ELR (cell line): Measurements from ENCODE around the gene FOXN3.
"Not testable (repeated sequence)": the region's sequence is repeated elsewhere in the genome, so short reads cannot be mapped to it uniquely, and the experiment has no call there.

Experiments used
- DNase-seq: peaks from one replicate; pipeline ENCODE4 v3.0.0-alpha.2; 2015; ENCODE audit warnings: low read depth

FOXN3 gene

GRCh38 chr14:89164168-89165073 lies 252.6 kb downstream of the FOXN3 start:
- DNase-seq: no peak

GRCh38 chr14:89163031-89163636 lies 253.9 kb downstream of the FOXN3 start:
- no peak for DNase-seq

- no peak for DNase-seq
These were observed 254.4 kb downstream of the FOXN3 start for GRCh38 chr14:89162586-89162985.

- DNase-seq: no peak
These were observed 256.6 kb downstream of the FOXN3 start for GRCh38 chr14:89160437-89160836.

- no peak for DNase-seq
These were observed 258.3 kb downstream of the FOXN3 start for GRCh38 chr14:89158701-89159100.

DNA sequence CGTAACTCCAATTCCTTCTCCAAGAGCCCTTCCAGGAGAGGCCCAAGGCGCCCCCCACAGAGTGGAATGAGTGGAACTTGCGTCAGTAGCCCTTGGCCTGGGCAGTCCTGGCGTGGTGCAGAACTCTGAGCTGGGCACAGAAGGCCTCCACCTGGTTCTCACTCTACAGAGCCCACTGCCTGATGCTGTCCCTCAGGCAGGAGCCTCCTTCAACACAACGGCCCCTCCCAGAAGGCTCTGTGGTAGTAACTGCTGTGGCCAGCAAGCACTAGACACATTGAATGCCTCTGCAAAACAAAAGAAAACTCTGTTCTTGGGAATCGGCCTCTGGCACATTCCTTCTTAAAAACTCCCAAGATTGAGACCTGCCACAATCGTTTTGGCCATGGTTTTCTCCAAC lies 258.9 kb downstream of the FOXN3 start:
- not testable (repeated sequence) for DNase-seq

DNA sequence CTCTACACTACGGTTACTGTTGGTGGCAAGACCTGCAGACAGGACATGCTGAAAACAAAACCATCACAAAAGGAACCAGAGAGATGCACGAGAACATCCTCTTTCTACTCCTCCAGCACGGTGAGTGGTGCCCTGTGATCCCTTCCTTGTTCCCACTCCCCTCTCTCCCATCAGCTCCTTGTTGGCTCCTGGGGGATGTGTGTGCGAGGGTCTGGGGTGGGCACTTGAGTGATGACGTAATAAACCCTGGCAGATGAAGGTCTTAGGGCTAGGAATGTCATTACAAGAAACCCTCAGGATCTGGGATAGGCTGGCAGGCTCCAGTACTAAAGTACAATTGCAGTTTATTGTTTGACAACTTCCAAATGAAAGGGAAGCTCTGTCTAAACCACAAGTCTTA lies 261.5 kb downstream of the FOXN3 start:
- no peak for DNase-seq

DNA sequence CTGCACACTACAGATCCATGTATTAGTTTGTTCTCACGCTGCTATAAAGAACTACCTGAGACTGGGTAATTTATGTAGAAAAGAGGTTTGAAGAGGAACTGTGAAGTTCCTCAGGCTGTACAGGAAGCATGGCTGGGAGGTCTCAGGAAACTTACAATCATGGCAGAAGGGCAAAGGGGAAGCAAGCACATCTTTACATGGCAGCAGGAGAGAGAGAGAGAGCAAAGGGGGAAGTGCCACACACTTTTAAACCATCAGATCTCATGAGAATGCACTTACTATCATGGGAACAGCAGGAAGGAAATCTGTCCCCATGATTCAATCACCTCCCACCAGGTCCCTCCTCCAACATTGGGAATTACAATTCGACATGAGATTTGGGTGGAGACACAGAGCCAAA lies 265.3 kb downstream of the FOXN3 start:
- DNase-seq: not testable (repeated sequence)

DNA sequence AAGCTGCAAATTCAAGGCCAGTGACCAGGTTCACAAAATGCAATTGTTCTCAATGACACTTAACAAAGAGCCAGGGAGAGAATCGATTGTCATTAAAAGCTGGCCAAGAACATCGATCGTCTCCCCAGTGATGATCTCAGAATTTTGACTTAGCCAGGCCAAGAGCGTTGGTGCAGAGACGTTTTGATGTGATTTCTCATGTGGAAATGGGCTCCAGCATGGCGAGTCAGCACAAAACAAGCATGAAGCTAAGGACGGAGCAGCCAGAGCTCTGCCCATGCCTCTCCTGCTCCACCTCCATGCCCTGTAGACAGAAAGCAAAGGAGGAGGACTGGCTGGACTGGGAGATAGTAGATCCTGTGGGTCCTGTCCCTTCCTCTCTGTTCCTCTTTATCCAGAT lies 270.8 kb downstream of the FOXN3 start:
- no peak for DNase-seq

DNA sequence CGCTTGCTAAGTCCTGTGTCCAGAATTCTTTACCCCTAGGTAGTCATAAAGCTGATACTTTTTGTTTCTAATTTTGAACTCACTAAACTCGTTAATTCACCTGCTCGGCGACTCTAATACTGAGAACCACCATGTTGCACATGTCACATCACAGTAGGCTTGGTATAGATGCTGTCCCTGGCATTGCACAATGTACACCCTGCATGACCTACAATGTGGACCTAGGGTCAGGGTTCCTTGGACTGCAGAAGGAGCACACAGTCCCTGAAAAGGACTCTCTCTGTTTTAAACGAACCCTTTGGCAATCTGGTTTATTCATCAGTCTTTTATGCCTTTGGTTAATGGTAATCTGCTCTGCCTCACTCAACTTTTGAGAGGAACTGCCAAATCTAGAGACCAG lies 272.4 kb downstream of the FOXN3 start:
- no peak for DNase-seq

- DNase-seq: no peak
These were observed 273.0 kb downstream of the FOXN3 start for GRCh38 chr14:89144066-89144465.

- no peak for DNase-seq
These were observed 273.4 kb downstream of the FOXN3 start for GRCh38 chr14:89143595-89143994.

DNA sequence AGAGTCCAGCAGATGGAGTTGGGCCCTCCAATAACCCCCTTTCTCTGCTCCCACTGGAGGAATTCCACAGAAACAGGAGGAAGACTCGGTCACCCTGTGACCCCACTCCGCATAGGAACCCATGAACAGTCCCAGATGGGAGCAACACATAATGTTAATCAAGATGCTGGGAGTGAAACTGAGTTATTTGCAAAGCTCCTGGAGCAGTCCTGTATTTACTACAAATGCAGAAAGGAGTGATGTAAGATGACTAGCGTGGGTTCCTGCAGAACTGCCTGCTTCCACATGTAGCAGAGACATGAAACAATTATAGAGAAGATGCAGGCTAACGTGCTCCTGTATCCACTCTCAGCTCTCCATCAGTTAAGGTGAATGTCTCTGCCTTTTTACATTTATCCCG lies 274.7 kb downstream of the FOXN3 start:
- DNase-seq: no peak

DNA sequence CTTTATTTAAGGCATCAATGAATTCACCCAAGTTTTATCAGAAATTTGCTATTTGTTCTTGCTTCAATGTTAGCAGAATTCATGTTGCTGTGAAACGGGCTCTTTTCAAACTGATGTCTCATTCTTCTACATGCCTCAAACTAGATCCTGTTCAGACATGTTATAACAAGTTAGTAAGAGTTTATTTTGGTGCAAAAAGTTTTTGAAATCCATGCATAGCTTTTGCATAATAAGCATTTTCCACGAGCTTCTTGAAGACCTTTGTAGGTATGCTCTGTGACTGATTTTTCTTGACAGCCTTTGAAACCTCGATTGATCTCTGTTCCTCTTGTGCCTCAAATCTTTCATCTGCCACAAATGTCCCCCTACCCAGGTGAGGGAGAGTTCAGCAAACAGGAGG lies 275.2 kb downstream of the FOXN3 start:
- DNase-seq: no peak

- DNase-seq: no peak
These were observed 276.7 kb downstream of the FOXN3 start for GRCh38 chr14:89140326-89140725.

GRCh38 chr14:89139404-89140247 lies 277.4 kb downstream of the FOXN3 start:
- DNase-seq: no peak

GRCh38 chr14:89138846-89139245 lies 278.2 kb downstream of the FOXN3 start:
- DNase-seq: no peak

DNA sequence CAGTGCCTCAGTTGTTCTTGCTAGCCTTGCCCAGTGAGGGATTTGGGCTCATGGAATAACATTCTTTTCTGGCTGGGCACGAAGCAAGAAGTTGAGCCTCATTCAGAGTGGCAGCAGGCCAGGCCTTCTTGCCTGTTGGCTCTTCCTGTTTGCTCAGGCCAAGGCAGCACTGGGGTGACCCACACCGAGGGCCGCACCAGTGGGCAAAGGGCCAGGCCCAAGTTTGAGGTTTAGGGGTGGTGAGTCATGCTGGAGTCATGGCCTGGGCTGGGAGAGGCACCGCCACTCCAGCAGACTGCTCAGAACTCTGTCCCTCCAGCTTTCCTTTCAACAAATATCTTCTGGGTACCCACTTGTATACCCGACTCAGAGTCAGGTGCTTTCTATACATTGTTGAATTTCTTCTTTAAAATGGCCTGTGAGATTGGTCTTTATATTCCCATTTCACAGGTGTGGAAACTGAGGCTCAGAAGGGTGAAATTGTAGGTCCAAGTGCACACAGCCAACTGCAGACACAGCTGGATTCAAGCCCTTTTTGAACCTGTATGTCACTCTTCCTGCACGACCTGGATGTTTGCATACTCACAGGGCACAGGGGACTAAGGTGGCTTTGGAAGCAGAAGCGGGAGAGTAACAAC lies 279.4 kb downstream of the FOXN3 start:
- peak; percentile 91 for DNase-seq

GRCh38 chr14:89136587-89136986 lies 280.4 kb downstream of the FOXN3 start:
- DNase-seq: no peak

DNA sequence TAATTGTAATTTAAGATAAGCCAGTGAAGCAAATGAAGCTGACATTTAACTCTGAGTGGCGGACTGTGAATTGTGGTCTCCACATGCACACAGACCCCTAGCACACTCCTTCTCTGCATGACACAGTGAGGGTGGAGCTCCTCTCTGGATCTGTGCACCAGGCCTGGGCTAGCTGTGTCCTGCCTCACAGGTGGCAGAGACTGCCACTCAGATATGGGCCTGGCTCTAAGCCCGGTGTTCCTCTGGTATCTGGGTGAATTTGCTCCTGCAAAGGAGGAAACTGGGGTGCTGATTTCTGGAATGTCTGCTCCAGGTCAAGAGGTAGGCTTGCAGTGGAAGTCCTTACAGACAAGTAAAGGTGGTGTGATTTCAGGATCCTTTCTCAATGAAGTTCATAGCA lies 282.4 kb downstream of the FOXN3 start:
- DNase-seq: no peak

GRCh38 chr14:89131004-89131750 lies 285.9 kb downstream of the FOXN3 start:
- no peak for DNase-seq
